ENCODE measurements around the gene LUM. TPM values are rescaled to one million over a fixed set of nuclear protein-coding genes. Genes with fewer than 3 reads are reported as not detected.

The LUM gene, protein sequence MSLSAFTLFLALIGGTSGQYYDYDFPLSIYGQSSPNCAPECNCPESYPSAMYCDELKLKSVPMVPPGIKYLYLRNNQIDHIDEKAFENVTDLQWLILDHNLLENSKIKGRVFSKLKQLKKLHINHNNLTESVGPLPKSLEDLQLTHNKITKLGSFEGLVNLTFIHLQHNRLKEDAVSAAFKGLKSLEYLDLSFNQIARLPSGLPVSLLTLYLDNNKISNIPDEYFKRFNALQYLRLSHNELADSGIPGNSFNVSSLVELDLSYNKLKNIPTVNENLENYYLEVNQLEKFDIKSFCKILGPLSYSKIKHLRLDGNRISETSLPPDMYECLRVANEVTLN
- not detected for total RNA-seq

DNA sequence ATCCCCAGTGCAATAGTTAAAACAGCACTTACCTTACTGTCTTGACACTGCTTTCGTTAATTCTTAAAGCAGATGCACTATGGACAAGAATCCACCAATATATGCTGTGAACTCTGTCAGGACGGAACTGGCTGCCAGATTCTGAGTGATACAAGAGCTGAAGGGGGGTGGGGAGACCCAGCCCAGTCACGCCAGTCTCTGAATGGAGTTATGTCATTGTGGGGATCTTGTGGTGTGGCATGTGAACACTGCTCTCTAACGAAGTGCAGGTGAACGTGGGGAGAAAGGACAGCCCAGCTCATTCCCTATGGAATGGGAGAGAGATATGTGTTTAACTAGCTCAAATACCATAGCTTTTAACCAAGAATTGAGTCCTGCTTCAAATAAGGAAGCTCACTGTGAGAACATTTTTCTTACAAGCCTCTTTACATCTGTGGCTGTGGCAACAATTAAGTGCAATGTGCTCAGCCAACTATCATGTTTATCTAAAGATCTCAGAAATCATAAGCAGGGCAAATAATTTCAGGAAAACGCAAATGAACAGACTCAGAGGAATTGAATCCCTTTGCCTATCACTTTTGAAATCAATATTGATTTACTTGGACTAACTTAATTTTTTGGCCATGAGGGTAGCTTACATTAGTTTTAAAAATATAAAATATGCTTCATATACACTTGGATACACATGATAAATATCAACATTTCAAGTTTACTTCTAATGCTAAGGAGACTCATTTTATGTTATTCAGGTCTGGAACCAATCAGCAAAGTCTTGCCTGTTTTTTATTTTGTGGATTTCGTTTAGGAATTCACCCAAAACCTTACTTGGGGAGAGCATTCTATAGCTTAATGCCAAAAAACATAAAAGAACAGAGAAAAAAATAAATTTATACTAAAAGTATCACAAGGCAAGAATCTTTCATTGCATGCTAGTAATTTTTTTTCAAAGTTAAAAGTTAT lies at the start of gene LUM:
Gene LUM, minus strand, starts transcription at position 129 of the 960 bp plus-strand sequence. CDS start 2,515 bp downstream, outside the sequence.
- Mint-ChIP-seq H3K27me3 (ENCODE audit: low read depth) (peaks cover 8% of the 10 kb centered on the region), H3K9me3 (no peaks in the 10 kb centered on the region), H3K4me1 (ENCODE audit: low read depth) (no peaks in the 10 kb centered on the region), H3K4me3 (no peak within 1 kb of the TSS), H3K27ac (no peak within 1 kb of the TSS), H3K36me3 (ENCODE audit: low read depth) (no peaks in the 10 kb centered on the region)
- CTCF ChIA-PET = interaction anchor here (0.7 to 2.1 kb wide), 3 partner anchors 132 to 238 kb away, joined by 3 to 10 read pairs (median 4); no protein-coding TSS in a partner anchor
- intact Hi-C loops (cut with micrococcal nuclease) = no loop called here
- no peak for DNase-seq

DNA sequence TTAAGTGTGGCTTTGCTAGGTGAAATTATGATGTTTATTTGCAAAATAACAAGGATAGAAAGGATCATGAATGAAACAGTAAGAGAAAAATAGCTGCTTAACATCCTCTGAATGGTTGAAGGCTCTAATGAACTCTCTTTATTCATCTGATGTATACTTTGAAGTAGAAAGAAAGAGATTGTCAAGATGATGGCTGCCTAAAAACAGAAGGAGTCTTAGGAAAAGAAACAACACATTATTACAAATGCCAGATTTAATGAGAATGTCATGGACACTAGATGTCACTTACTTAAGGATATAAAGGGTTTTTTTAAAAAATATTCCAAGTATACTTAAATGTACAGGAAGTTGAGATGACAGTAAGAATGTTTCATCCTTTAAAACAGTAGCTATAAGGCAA lies 49.7 kb upstream of the LUM start:
- Mint-ChIP-seq H3K9me3 (no peaks in the 10 kb centered on the region), H3K4me3 (no peak overlapping the region), H3K27ac (no peak overlapping the region), H3K36me3 (ENCODE audit: low read depth) (no peaks in the 10 kb centered on the region), H3K4me1 (ENCODE audit: low read depth) (no peaks in the 10 kb centered on the region), H3K27me3 (ENCODE audit: low read depth) (no peaks in the 10 kb centered on the region)
- CTCF ChIA-PET = interaction anchor here (0.6 to 0.7 kb wide), 2 partner anchors 144 to 806 kb away, joined by 3 to 4 read pairs; no protein-coding TSS in a partner anchor
- intact Hi-C loops (cut with micrococcal nuclease) = no loop called here
- DNase-seq = no peak

DNA sequence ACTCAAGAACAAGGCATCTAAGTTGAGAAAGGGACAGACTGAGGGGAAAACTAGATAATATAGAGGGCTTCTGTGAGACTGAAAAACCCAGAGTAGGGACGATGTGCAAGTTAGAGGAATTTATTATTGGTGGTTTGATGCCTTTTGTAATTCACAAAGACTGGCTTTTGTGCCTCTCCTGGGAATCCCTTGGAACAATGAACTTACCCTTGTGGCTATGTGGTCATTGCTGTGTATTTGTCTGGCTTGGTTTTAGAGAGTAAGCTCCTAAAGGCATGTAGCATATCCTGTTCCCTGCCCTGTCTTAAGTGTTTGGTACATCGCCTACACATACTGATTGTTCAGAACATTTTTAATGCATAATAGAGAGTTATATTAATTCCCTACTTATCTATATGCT lies 44.7 kb upstream of the LUM start:
- H3K27ac Mint-ChIP-seq = no peak overlapping the region
- H3K27me3 Mint-ChIP-seq (ENCODE audit: low read depth) = no peaks in the 10 kb centered on the region
- no peaks in the 10 kb centered on the region for H3K4me1 Mint-ChIP-seq (ENCODE audit: low read depth)
- DNase-seq = no peak
- no peaks in the 10 kb centered on the region for H3K9me3 Mint-ChIP-seq
- CTCF ChIA-PET = no interaction called here
- no peaks in the 10 kb centered on the region for H3K36me3 Mint-ChIP-seq (ENCODE audit: low read depth)
- intact Hi-C loops (cut with micrococcal nuclease) = no loop called here
- no peak overlapping the region for H3K4me3 Mint-ChIP-seq

DNA sequence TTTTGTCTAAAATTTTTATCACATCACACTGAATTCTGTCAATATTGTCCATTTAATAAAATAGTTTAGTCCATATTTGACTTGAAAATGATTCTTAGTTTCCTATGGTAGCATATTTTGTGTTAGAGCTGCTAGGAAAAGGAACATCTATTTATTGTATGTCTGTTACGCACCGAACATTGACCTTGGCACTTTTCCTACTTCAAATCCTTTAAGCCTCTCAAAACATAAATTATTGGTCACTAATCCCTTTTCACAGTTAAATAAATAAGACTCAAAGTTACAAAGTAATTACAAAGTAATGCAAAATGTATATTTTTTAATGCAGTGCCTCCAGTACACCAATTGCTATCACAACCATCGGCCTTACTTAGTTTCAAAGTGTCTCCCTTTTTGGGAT lies 42.8 kb upstream of the LUM start:
- Mint-ChIP-seq H3K27me3 (ENCODE audit: low read depth) (peaks cover 4% of the 10 kb centered on the region), H3K36me3 (ENCODE audit: low read depth) (no peaks in the 10 kb centered on the region), H3K27ac (no peak overlapping the region), H3K9me3 (no peaks in the 10 kb centered on the region), H3K4me3 (no peak overlapping the region), H3K4me1 (ENCODE audit: low read depth) (no peaks in the 10 kb centered on the region)
- CTCF ChIA-PET = no interaction called here
- DNase-seq = no peak
- intact Hi-C loops (cut with micrococcal nuclease) = no loop called here

DNA sequence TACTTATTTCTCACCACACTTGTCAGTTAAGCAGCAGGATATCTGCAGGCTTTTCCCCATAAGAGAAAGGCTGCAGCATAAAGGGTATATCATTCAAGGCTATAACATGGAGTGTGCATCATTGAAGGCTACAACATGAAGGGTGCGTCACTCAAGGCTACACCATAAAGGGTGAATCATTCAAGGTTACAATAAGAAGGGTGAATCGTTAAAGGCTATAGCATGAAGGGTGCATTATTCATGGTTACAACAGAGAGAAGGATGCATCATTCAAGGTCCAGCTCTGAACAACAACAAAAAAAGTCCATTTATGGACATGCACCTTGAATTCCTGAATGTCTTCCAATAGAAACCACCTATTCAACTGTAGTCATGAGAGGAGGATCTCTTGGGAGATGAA lies 32.8 kb upstream of the LUM start:
- peaks cover 5% of the 10 kb centered on the region for H3K27me3 Mint-ChIP-seq (ENCODE audit: low read depth)
- intact Hi-C loops (cut with micrococcal nuclease) = no loop called here
- no peaks in the 10 kb centered on the region for H3K4me1 Mint-ChIP-seq (ENCODE audit: low read depth)
- H3K36me3 Mint-ChIP-seq (ENCODE audit: low read depth) = no peaks in the 10 kb centered on the region
- no peak overlapping the region for H3K4me3 Mint-ChIP-seq
- no peaks in the 10 kb centered on the region for H3K9me3 Mint-ChIP-seq
- no peak overlapping the region for H3K27ac Mint-ChIP-seq
- CTCF ChIA-PET = interaction anchor here (0.9 kb wide), 1 partner anchor 36 kb away, joined by 4 read pairs; no protein-coding TSS in a partner anchor
- DNase-seq = no peak

DNA sequence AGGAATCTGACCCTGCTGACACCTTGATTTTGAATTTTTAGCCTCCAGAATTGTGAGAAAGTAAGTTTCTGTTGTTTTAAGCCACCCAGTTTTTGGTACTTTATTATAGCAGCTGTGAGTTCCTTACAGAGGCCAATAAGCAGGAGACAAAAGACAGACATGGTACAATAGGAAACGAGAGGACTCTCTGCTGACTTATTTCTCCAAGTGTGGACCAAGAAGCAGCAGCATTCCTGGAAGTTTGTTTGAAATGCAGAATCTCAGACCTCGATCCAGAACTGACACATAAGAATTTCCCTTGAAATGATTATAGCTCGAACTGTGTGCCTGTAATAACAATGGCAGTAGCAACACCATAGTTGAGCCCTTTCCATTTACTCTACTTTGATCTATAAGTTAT lies 31.9 kb upstream of the LUM start:
- H3K4me1 Mint-ChIP-seq (ENCODE audit: low read depth) = no peaks in the 10 kb centered on the region
- no peak overlapping the region for H3K27ac Mint-ChIP-seq
- intact Hi-C loops (cut with micrococcal nuclease) = no loop called here
- H3K36me3 Mint-ChIP-seq (ENCODE audit: low read depth) = no peaks in the 10 kb centered on the region
- H3K9me3 Mint-ChIP-seq = no peaks in the 10 kb centered on the region
- peaks cover 3% of the 10 kb centered on the region for H3K27me3 Mint-ChIP-seq (ENCODE audit: low read depth)
- CTCF ChIA-PET = interaction anchor here (0.6 to 0.9 kb wide), 2 partner anchors 35 to 230 kb away, joined by 3 to 4 read pairs; no protein-coding TSS in a partner anchor
- no peak for DNase-seq
- no peak overlapping the region for H3K4me3 Mint-ChIP-seq

DNA sequence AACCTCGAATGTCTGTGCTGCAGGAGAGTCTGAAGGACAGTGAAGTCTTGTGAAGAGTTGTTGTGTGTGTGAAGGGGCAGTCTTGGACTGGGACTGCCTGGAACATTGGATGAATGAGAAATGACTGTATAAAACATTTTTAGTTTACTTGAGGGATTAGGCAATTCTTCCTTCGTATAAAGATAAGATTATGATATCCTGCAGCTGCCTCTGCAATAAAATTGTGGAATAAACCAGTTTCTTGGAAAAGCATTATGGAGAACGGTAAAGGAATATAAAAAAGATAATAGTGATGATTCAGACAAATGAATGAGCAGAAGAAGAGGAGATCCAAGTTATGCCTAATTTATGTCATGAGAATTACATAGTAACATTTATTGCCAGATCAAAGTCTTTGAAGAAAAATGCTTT lies 30.9 kb upstream of the LUM start:
- Mint-ChIP-seq H3K27ac (no peak overlapping the region), H3K36me3 (ENCODE audit: low read depth) (no peaks in the 10 kb centered on the region)
- CTCF ChIA-PET = no interaction called here

DNA sequence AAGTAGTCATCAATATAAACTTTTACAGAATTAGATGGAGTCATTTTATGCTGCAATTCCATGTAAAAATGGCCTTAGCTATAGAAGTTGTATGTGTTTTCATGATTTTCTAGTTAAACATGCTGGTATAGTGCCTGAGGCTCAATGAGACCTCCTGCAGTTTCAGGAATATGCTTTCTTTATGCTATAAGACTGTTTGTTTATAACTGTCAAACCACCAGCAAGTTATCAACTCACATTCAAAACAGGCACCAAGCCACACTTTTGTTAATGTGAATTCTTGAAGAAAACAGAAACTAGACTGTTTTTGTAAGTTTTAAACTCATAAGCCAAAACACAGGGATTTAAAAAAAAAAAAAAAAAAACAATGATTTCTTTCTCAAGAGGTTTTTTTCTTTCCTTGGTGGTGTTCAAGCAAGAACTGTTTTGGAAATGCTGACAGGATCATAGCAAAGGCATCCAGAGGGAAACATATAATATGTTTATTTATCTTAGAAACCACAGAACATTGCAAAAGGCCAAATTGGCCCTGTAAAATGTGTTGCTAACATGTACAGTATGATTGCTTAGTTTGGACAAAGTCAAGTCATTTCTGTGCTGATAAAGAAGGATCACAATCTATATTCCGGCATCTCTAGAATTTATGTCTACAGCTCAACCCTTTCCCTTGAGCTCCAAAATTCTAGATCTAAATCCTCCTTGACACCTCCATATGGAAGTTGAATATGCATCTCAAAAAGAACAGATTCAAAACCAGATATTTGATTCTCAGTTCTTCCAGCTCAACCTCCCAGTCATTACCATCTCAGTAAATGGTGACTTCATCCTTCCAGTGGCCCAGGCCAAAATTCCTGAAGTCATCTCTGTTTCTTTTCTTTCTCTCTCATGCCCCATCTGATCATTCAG lies 29.0 kb upstream of the LUM start:
- intact Hi-C loops (cut with micrococcal nuclease) = no loop called here
- H3K36me3 Mint-ChIP-seq (ENCODE audit: low read depth) = no peaks in the 10 kb centered on the region
- H3K27ac Mint-ChIP-seq = no peak overlapping the region
- H3K4me1 Mint-ChIP-seq (ENCODE audit: low read depth) = no peaks in the 10 kb centered on the region
- DNase-seq = no peak
- peaks cover 7% of the 10 kb centered on the region for H3K27me3 Mint-ChIP-seq (ENCODE audit: low read depth)
- CTCF ChIA-PET = interaction anchor here (1.1 kb wide), 1 partner anchor 186 kb away, joined by 3 read pairs; no protein-coding TSS in a partner anchor
- no peak overlapping the region for H3K4me3 Mint-ChIP-seq
- no peaks in the 10 kb centered on the region for H3K9me3 Mint-ChIP-seq

More for the DNA sequence above, 30.9 kb upstream of the LUM start:
- Mint-ChIP-seq H3K4me1 (ENCODE audit: low read depth) (no peaks in the 10 kb centered on the region), H3K27me3 (ENCODE audit: low read depth) (peaks cover 7% of the 10 kb centered on the region), H3K4me3 (no peak overlapping the region), H3K9me3 (no peaks in the 10 kb centered on the region)
- no peak for DNase-seq
- intact Hi-C loops (cut with micrococcal nuclease) = no loop called here

DNA sequence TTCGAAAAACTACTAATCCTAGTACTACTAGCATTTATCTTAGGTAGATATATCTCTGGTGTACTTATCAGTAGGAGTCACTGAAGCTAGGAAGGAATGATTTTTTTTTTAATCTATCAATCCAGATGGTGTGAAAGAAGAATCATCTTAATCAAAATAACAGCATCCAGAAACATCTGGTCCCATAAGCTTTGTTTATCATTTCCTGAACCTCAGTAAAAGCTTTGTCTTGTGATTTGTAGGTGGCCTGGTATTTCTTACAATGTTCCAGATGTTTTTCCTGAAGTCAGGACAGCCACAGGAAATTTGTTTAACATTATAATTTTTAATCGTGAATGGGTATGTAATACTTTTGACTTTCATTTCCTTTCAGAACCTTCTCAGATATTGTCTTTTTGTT lies 28.0 kb upstream of the LUM start:
- peaks cover 7% of the 10 kb centered on the region for H3K27me3 Mint-ChIP-seq (ENCODE audit: low read depth)
- CTCF ChIA-PET = no interaction called here
- no peak overlapping the region for H3K4me3 Mint-ChIP-seq
- H3K36me3 Mint-ChIP-seq (ENCODE audit: low read depth) = no peaks in the 10 kb centered on the region
- intact Hi-C loops (cut with micrococcal nuclease) = no loop called here
- no peaks in the 10 kb centered on the region for H3K4me1 Mint-ChIP-seq (ENCODE audit: low read depth)
- no peak overlapping the region for H3K27ac Mint-ChIP-seq
- H3K9me3 Mint-ChIP-seq = no peaks in the 10 kb centered on the region
- DNase-seq = no peak

DNA sequence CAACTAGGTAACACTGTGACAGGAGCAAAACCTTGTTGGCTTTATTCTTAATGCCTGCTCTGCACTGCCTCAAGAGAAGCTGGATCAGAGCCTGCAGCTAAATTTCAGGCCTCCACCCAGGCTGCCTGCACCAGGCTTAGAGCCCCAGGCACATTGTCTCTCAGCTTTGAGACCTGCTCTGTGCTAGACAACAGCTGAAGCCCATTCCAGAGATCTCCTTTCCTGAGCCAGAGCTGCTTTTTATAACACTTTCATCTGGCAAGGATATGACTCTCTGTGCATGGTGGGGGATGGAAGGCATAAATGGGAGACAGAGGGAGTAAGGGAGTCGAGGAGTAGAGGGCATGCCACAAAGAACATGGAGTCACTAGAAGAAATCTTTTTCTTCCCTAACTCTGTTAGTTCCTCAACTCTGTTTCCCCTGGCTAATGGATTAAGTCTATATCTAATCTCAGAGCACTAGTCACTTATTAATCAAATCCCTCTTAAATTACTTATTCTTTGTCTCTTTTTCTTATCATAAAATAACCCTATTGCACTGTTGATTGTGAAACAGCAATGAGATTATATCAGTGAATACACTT lies 27.1 kb upstream of the LUM start:
- H3K9me3 Mint-ChIP-seq = no peaks in the 10 kb centered on the region
- CTCF ChIA-PET = no interaction called here
- intact Hi-C loops (cut with micrococcal nuclease) = no loop called here
- no peak overlapping the region for H3K27ac Mint-ChIP-seq
- no peak for DNase-seq
- no peak overlapping the region for H3K4me3 Mint-ChIP-seq
- peaks cover 8% of the 10 kb centered on the region for H3K27me3 Mint-ChIP-seq (ENCODE audit: low read depth)
- H3K36me3 Mint-ChIP-seq (ENCODE audit: low read depth) = no peaks in the 10 kb centered on the region
- no peaks in the 10 kb centered on the region for H3K4me1 Mint-ChIP-seq (ENCODE audit: low read depth)

DNA sequence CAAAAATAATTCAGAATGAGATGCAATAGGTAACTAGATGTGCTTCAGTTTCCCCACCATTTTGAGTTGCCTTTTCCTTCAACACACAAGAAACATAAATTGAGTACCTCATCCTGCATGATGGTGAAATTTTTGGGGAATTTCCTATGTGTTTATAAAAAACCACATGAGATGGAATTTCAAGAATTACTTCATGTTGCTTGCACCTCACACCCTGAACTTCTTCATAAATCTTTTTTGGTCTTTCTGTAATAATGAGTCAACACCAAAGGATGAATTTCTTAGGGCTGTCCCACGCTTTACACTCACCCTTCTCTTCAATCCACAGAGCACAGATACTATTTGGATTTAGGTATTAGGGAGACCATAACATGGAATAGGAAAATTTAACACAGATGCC lies 22.6 kb upstream of the LUM start:
- H3K27ac Mint-ChIP-seq = no peak overlapping the region
- H3K4me3 Mint-ChIP-seq = no peak overlapping the region
- no peak for DNase-seq
- H3K27me3 Mint-ChIP-seq (ENCODE audit: low read depth) = peaks cover 6% of the 10 kb centered on the region
- H3K36me3 Mint-ChIP-seq (ENCODE audit: low read depth) = no peaks in the 10 kb centered on the region
- H3K9me3 Mint-ChIP-seq = no peaks in the 10 kb centered on the region
- H3K4me1 Mint-ChIP-seq (ENCODE audit: low read depth) = no peaks in the 10 kb centered on the region
- intact Hi-C loops (cut with micrococcal nuclease) = no loop called here
- CTCF ChIA-PET = no interaction called here
